Measurements from ENCODE around the gene CRTAC1. TPM values are rescaled to one million over a fixed set of nuclear protein-coding genes. Genes with fewer than 3 reads are reported as not detected.
A peak's percentile ranks its signal among the peaks of the same experiment; 100 is the strongest.

CRTAC1 gene
- total RNA-seq, 1 donor from 2014 or later, result 0.82 TPM

DNA sequence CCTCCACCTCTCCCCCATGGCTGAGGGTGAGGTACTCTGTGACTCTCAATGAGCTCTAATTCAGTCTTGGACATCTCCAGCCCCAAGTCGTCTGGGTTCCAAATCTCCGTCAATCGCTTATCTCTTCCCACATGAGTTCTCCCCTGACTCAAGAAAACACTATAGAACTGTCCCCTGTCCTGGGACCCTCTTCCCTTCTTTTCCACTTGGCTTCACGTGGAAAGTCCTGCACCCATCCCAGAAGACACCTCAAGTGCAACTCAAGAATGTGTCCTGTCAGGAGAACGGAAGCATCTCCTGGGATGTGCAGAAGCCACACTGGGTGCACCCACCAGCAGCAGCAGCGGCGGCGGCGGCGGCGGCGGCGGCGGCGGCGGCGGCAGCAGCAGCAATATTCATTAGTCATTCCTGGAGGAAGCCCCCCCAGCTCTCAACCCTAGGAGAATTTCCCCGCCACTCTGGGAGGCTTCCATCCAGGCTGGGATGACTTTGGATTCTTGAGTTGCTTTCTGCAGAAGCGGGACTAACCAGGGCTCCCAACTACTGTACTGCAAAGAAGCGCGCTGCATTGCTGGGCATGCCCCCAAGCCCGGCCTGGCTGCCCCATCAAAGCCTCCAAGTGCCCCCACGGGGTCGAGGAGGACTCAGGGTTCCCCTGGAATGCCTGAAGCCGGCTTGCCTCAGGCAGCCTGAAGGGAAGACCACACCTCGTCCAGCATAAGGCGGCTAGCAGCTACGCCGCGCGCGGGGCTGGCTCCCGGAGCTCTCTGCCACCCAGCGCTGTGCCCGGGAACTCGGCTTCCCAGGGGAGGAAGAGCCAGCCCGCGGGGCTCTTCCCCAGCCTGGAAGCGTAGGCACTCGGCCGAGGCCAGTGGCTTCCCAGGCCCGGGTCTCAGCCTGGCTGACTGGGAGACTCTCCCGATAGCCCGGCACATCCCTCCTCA is 1.0 kb downstream of the CRTAC1 start:
- H3K4me1 Mint-ChIP-seq, result peaks cover 10% of the 10 kb centered on the region
- TF ChIP-seq, protein P1, sequence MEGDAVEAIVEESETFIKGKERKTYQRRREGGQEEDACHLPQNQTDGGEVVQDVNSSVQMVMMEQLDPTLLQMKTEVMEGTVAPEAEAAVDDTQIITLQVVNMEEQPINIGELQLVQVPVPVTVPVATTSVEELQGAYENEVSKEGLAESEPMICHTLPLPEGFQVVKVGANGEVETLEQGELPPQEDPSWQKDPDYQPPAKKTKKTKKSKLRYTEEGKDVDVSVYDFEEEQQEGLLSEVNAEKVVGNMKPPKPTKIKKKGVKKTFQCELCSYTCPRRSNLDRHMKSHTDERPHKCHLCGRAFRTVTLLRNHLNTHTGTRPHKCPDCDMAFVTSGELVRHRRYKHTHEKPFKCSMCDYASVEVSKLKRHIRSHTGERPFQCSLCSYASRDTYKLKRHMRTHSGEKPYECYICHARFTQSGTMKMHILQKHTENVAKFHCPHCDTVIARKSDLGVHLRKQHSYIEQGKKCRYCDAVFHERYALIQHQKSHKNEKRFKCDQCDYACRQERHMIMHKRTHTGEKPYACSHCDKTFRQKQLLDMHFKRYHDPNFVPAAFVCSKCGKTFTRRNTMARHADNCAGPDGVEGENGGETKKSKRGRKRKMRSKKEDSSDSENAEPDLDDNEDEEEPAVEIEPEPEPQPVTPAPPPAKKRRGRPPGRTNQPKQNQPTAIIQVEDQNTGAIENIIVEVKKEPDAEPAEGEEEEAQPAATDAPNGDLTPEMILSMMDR (conservative IDR thresholded peaks at IDR 0.05), result no peak
- H3K9me3 Mint-ChIP-seq, result no peaks in the 10 kb centered on the region
- peaks cover 89% of the 10 kb centered on the region for H3K27me3 Mint-ChIP-seq (ENCODE audit: low read depth)
- no peaks in the 10 kb centered on the region for H3K36me3 Mint-ChIP-seq (ENCODE audit: low read depth)
- peak overlapping the region; percentile 84 for H3K4me3 Mint-ChIP-seq
- no peak overlapping the region for H3K27ac Mint-ChIP-seq (ENCODE audit: unreplicated experiment)
- no peak for DNase-seq (ENCODE audit: low read depth, low spot score)

DNA sequence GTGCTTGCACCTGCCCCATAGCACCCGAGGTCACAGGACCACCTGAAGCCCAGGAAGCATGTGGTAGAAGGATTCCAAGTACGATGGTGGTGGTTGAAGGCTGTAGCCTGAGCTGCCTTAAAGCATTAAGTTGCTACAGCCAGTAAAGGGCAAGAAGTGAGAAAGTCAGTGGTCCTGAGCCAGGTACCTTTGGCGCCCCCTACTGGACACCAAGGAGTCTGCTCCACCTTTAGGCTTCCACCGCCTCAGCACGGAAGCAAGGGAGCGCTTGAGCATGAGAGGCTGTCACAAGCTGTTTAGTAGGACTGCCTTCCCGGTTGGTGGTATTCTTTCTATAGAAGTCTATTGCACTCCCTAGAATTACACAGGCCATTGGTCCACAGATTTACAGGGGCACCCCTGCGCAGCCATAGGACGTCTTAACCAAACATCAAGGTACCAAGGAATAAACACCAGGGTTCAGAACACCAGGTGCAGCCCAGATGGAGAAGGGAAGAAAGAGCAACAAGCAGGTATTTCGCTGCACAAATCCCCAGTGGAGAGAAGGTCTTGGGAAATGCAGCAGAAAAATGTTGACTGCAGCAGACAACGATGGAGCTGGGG is 2.2 kb downstream of the CRTAC1 start:
- Mint-ChIP-seq H3K4me1 (peaks cover 10% of the 10 kb centered on the region), H3K27me3 (ENCODE audit: low read depth) (peaks cover 89% of the 10 kb centered on the region), H3K36me3 (ENCODE audit: low read depth) (no peaks in the 10 kb centered on the region), H3K27ac (ENCODE audit: unreplicated experiment) (no peak overlapping the region), H3K4me3 (peak overlapping the region; percentile 84), H3K9me3 (no peaks in the 10 kb centered on the region)
- TF ChIP-seq, protein P1 (conservative IDR thresholded peaks at IDR 0.05), result peak; percentile 80
- peak; percentile 70 for DNase-seq (ENCODE audit: low read depth, low spot score)

DNA sequence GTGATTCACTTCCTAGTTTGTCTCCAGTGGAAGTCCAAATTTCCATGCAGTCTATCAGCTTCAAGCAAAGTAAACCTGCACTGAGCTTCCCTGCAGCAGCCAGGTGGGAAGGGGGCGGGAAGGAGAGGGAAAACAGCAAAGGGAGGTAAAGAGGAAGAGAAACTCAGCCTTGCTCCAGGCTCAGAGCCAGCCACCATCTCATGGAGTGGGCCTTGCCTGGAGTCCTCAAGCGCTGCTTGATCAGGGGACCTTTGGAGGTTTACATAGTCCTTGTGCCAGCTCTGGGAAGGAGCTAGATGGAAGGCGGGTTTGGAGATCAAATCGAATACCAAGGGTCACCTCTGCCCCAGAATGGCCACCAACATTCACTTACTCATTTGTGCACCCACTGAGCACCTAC is 7.4 kb downstream of the CRTAC1 start:
- no peak for DNase-seq (ENCODE audit: low read depth, low spot score)
- TF ChIP-seq, protein P1 (conservative IDR thresholded peaks at IDR 0.05), result no peak

DNA sequence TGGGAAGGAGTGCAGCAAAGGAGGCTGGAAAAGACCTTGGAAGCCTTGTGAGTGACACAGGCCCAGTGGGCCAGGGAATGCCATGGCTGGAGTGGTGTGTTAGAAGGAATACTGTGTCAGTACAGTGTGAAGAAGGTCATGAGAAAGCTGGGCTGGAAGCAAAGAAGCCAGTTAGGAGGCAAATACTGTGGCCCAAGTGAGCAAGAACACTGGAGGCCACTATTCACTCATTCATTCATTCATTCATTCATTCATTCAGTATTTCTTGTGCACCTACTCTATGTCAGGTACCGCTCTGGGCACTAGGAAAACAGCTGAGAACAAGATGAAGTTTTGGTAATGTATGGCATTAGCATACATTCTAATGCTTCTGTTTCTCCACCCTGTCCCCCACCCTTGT is 9.6 kb downstream of the CRTAC1 start:
- no peak overlapping the region for H3K4me3 Mint-ChIP-seq
- H3K27ac Mint-ChIP-seq (ENCODE audit: unreplicated experiment), result no peak overlapping the region
- no peaks in the 10 kb centered on the region for H3K4me1 Mint-ChIP-seq
- no peaks in the 10 kb centered on the region for H3K36me3 Mint-ChIP-seq (ENCODE audit: low read depth)
- TF ChIP-seq, protein P1 (conservative IDR thresholded peaks at IDR 0.05), result no peak
- H3K9me3 Mint-ChIP-seq, result no peaks in the 10 kb centered on the region
- DNase-seq (ENCODE audit: low read depth, low spot score), result no peak
- H3K27me3 Mint-ChIP-seq (ENCODE audit: low read depth), result peaks cover 80% of the 10 kb centered on the region

More for the DNA sequence above, 7.4 kb downstream of the CRTAC1 start:
- Mint-ChIP-seq H3K4me3 (no peak overlapping the region), H3K9me3 (no peaks in the 10 kb centered on the region), H3K36me3 (ENCODE audit: low read depth) (no peaks in the 10 kb centered on the region), H3K27me3 (ENCODE audit: low read depth) (peaks cover 87% of the 10 kb centered on the region), H3K27ac (ENCODE audit: unreplicated experiment) (no peak overlapping the region), H3K4me1 (peaks cover under 1% of the 10 kb centered on the region)

DNA sequence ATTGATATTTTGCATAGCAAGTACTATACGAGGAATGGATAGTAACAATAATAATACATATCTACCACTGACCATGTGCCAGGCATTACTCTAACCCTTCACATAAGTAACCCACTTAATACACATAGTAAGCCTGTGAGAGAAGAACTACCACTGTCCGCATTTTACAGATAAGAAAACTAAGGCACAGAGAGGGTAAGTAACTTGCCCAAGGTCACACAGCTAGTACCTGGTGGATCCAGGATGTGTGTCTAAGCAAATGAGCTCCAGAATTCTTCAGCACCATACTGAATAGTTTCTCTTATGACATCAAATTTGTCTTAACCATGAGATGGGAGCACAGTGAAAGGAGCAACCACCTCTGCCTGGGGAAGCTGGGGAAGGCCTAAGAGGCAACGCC is 10.2 kb downstream of the CRTAC1 start:
- no peak overlapping the region for H3K4me3 Mint-ChIP-seq
- H3K36me3 Mint-ChIP-seq (ENCODE audit: low read depth), result no peaks in the 10 kb centered on the region
- H3K4me1 Mint-ChIP-seq, result no peaks in the 10 kb centered on the region
- peaks cover 80% of the 10 kb centered on the region for H3K27me3 Mint-ChIP-seq (ENCODE audit: low read depth)
- no peak for DNase-seq (ENCODE audit: low read depth, low spot score)
- TF ChIP-seq, protein P1 (conservative IDR thresholded peaks at IDR 0.05), result no peak
- H3K9me3 Mint-ChIP-seq, result no peaks in the 10 kb centered on the region
- no peak overlapping the region for H3K27ac Mint-ChIP-seq (ENCODE audit: unreplicated experiment)

Measured in neural crest cell (in vitro differentiated cells).